DND-41 (cell line): Measurements from ENCODE around the gene FGF11.
"Not testable (repeated sequence)": the region's sequence is repeated elsewhere in the genome, so short reads cannot be mapped to it uniquely, and the experiment has no call there.

Experiments
- ATAC-seq: fragments of 200-7000 bp; cut with Tn5 transposase; 3 replicates; pipeline ENCODE4 v1.9.1; 2021; ENCODE audit warnings: low read depth; ENCODE audit not compliant: insufficient read depth
- DNase-seq: peaks from one replicate; pipeline ENCODE4 v3.0.0-alpha.2; 2020
- H2AFZ ChIP-seq: 2 replicates; pipeline ENCODE4 v1.6.0; 2012; ENCODE audit warnings: low read depth, low read length
- H3K27ac ChIP-seq: 2 replicates; pipeline ENCODE4 v1.5.1; 2012; ENCODE audit warnings: low read length, inconsistent platforms
- H3K27me3 ChIP-seq: fragments of 200-600 bp; sonication (generic); 2 replicates; pipeline ENCODE4 v1.6.0; 2012; ENCODE audit warnings: low read length, mild to moderate bottlenecking, inconsistent platforms; ENCODE audit not compliant: insufficient read depth, poor library complexity
- H3K36me3 ChIP-seq: 2 replicates; pipeline ENCODE4 v1.5.1; 2012; ENCODE audit warnings: low read length, inconsistent platforms; ENCODE audit not compliant: insufficient read depth
- H3K4me1 ChIP-seq: 2 replicates; pipeline ENCODE4 v1.5.1; 2012; ENCODE audit warnings: mild to moderate bottlenecking, low read length; ENCODE audit not compliant: insufficient read depth
- H3K4me2 ChIP-seq: 2 replicates; pipeline ENCODE4 v1.6.0; 2012; ENCODE audit warnings: mild to moderate bottlenecking, moderate library complexity, low read length, inconsistent platforms; ENCODE audit not compliant: insufficient read depth
- H3K4me3 ChIP-seq, 2 experiments: fragments of 200-600 bp in 1 of 2; shearing (Covaris generic) in 1 of 2; 2 replicates each; pipeline ENCODE4 v1.5.1; 2012 to 2016; ENCODE audit warnings: inconsistent platforms in 2 of 2, low read length in 2 of 2, mild to moderate bottlenecking in 2 of 2, low read depth in 1 of 2, moderate library complexity in 1 of 2
- H3K79me2 ChIP-seq: 2 replicates; pipeline ENCODE4 v1.6.0; 2012; ENCODE audit warnings: low read length, inconsistent platforms; ENCODE audit not compliant: insufficient read depth
- H3K9ac ChIP-seq: 2 replicates; pipeline ENCODE4 v1.6.0; 2012; ENCODE audit warnings: low read depth, mild to moderate bottlenecking, inconsistent platforms, low read length, moderate library complexity
- H3K9me3 ChIP-seq: 2 replicates; pipeline ENCODE4 v1.5.1; 2012; ENCODE audit warnings: low read length, moderate library complexity, mild to moderate bottlenecking, inconsistent platforms; ENCODE audit not compliant: insufficient read depth, severe bottlenecking
- H4K20me1 ChIP-seq: 2 replicates; pipeline ENCODE4 v1.6.0; 2012; ENCODE audit warnings: low read length; ENCODE audit not compliant: insufficient read depth
- CTCF ChIP-seq: IDR thresholded peaks from 2 replicates; pipeline ENCODE4 v1.5.1; 2012; ENCODE audit warnings: borderline replicate concordance, low read length, moderate library complexity, mild to moderate bottlenecking; ENCODE audit not compliant: poor library complexity, severe bottlenecking; ENCODE audit errors: extremely low read depth
- EZH2 ChIP-seq: IDR thresholded peaks from 3 replicates; pipeline ENCODE4 v1.6.1; 2012; ENCODE audit warnings: borderline replicate concordance, low read depth, mild to moderate bottlenecking, moderate library complexity, low read length, inconsistent platforms; ENCODE audit not compliant: severe bottlenecking

FGF11 gene

DNA sequence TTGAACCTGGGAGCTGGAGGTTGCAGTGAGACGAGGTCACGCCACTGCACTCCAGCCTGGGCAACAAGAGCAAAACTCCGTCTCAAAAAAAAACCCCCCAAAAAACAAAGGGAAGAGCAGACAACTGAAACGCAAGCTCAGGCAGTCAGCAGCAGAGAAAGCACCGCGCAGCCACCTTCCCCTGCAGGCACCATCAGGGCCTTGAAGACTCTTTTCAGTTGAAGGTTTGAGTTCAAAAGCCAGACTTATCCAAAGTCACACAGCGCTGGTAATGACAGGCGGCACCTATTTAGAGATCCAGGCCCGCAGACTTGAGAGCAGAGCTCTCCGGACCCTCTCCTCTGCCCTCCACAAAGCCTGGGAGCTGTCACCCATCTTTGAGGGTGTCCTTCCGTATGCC lies 29.0 kb downstream of the FGF11 start:
- no peak overlapping the region for H3K4me3 ChIP-seq
- peaks cover 11% of the 10 kb centered on the region; the same call in 1 of the 2 replicates for H4K20me1 ChIP-seq
- no peak overlapping the region for H3K27ac ChIP-seq
- H3K9me3 ChIP-seq, result no peaks in the 10 kb centered on the region
- H3K27me3 ChIP-seq, result no peaks in the 10 kb centered on the region
- no peak overlapping the region for H3K4me2 ChIP-seq
- ATAC-seq (no peak), DNase-seq (no peak)
- no peak overlapping the region for H2AFZ ChIP-seq
- peaks cover 37% of the 10 kb centered on the region for H3K79me2 ChIP-seq
- H3K4me1 ChIP-seq, result no peaks in the 10 kb centered on the region
- H3K9ac ChIP-seq, result no peak overlapping the region
- H3K36me3 ChIP-seq, result peaks cover 32% of the 10 kb centered on the region
- TF ChIP-seq EZH2, result no peak
- no peak for TF ChIP-seq CTCF

- H3K79me2 ChIP-seq, result peaks cover 43% of the 10 kb centered on the region
- ATAC-seq, result no peak
- H4K20me1 ChIP-seq, result 0 out of 2 replicates have a peak, but pooled peaks cover 11% of the 10 kb centered on the region
These were observed 29.6 kb downstream of the FGF11 start for GRCh38 chr17:7468804-7469389.

DNA sequence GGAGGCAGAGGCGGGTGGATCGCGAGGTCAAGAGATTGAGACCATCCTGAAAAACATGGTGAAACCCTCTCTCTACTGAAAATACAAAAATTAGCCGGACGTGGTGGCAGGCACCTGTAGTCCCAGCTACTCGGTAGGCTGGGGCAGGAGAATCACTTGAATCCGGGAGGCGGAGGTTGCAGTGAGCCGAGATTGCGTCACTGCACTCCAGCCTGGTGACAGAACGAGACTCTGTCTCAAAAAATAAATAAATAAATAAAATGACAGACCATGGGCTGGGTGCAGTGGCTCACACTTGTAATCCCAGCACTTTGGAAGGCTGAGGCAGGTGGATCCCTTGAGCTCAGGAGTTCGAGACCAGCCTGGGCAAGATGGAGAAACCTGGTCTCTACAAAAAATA lies 30.5 kb downstream of the FGF11 start:
- not testable (repeated sequence) for H3K9me3 ChIP-seq, H3K9ac ChIP-seq, H3K4me1 ChIP-seq, ATAC-seq, H3K4me2 ChIP-seq, H3K4me3 ChIP-seq, DNase-seq, H3K27me3 ChIP-seq, H3K27ac ChIP-seq, H2AFZ ChIP-seq
- Histone ChIP-seq H4K20me1 (0 out of 2 replicates have a peak, but pooled peaks cover 11% of the 10 kb centered on the region), H3K79me2 (peaks cover 53% of the 10 kb centered on the region), H3K36me3 (peaks cover 19% of the 10 kb centered on the region)

More at GRCh38 chr17:7468804-7469389, 29.6 kb downstream of the FGF11 start:
- H3K4me1 ChIP-seq, result no peaks in the 10 kb centered on the region
- H3K27ac ChIP-seq, result no peak overlapping the region
- H3K4me2 ChIP-seq, result no peak overlapping the region
- H3K4me3 ChIP-seq, result no peak overlapping the region
- TF ChIP-seq CTCF, result no peak
- TF ChIP-seq EZH2, result no peak
- H3K36me3 ChIP-seq, result peaks cover 26% of the 10 kb centered on the region
- H2AFZ ChIP-seq, result no peak overlapping the region
- no peaks in the 10 kb centered on the region for H3K9me3 ChIP-seq
- no peak overlapping the region for H3K9ac ChIP-seq
- H3K27me3 ChIP-seq, result no peaks in the 10 kb centered on the region
- no peak for DNase-seq

DNA sequence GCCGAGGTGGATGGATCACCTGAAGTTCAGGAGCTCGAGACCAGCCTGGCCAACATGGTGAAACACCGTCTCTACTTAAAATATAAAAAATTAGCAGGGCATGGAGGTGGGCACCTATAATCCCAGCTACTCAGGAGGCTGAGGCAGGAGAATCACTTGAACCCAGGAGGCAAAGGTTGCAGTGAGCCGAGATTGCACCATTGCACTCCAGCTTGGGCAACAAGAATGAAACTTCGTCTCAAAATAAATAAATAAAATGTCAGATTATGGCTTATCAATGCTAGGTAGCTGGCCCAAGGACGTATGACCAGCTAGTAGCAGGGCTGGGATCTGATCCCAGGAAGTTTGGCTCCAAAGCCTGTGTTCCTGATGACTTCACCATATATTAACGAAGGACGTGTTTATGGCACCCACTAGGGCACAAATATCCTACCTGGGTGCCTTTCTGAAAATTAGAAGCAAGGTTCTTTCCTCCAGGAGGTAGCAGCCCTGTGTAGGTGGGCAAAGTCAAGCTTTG lies 31.2 kb downstream of the FGF11 start:
- H3K4me2 ChIP-seq, H3K27ac ChIP-seq, H2AFZ ChIP-seq, H3K27me3 ChIP-seq, H3K9ac ChIP-seq, ATAC-seq, H3K4me1 ChIP-seq, H3K9me3 ChIP-seq, DNase-seq, H3K4me3 ChIP-seq: not testable (repeated sequence)
- Histone ChIP-seq H3K36me3 (peaks cover 17% of the 10 kb centered on the region), H4K20me1 (0 out of 2 replicates have a peak, but pooled peaks cover 11% of the 10 kb centered on the region), H3K79me2 (peaks cover 59% of the 10 kb centered on the region)
